ENCODE data around the gene PDGFD. TPM values are rescaled to one million over a fixed set of nuclear protein-coding genes. Genes with fewer than 3 reads are reported as not detected.

PDGFD gene
- total RNA-seq, 1 donor from 2014 or later = 0.53 TPM

DNA sequence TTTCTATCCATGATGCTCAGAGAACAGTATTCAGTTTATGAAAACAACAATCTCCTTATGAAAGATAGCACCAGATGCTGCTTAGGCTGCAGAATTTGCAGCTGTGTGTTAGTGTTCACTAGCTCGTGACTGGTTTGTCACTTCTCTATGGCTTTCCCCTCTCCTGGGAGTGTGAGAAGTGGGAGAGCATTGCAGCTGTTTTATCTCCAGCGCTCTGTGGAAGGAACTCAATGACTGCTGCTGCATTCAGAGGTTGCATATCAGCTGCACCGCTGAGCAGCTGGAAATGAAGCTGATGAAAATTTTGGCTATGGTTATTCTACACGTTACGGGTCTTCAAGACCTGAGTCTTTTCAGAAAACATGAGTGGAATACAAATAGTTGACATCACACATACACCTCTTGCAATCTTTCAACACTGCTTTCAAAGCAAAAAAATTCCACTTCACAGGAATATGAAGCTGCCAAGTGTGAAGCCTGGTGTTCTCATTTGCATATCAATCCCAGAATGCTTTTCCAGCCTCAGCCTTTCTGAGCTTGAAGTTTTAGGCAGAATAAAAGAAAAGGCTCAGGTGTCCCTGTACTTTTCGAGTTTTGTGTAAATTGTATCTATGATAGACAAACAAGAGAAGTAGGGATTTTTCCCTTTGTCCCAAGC, 276.8 kb downstream of the PDGFD start:
- FAIRE-seq (no peak), DNase-seq (ENCODE audit: low read depth) (no peak)
- Histone ChIP-seq H3K27me3 (ENCODE audit: control insufficient read depth, insufficient read depth, low read length) (no peaks in the 10 kb centered on the region), H3K36me3 (ENCODE audit: control insufficient read depth, insufficient read depth, low read length) (no peaks in the 10 kb centered on the region), H3K4me3 (ENCODE audit: low read depth, low read length) (no peak overlapping the region)
- no peak for TF ChIP-seq CTCF (IDR thresholded peaks at IDR 0.05; ENCODE audit: insufficient read depth, low read length, severe bottlenecking)

DNA sequence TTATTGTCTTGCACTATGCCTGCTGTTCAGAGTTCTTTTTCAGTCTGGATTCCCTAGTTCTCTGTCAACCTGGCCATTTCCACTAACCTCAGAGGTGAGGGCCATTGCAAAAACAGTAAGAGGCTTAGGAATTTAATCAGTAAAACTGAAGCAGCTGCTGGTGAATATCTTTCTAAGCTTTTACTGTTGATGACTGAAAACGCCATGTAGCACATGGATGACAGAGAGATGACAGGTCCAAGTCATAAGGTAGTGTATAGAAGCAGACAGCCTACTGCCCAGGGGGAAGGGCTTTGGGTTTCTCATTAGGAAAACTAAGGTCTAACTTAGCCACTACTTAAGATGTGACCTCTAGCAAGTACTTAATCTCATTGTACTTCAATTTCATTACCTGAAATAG, 280.1 kb downstream of the PDGFD start:
- no peak for TF ChIP-seq CTCF (IDR thresholded peaks at IDR 0.05; ENCODE audit: insufficient read depth, low read length, severe bottlenecking)
- no peak for DNase-seq (ENCODE audit: low read depth)
- no peaks in the 10 kb centered on the region for H3K27me3 ChIP-seq (ENCODE audit: control insufficient read depth, insufficient read depth, low read length)
- no peaks in the 10 kb centered on the region for H3K36me3 ChIP-seq (ENCODE audit: control insufficient read depth, insufficient read depth, low read length)
- H3K4me3 ChIP-seq (ENCODE audit: low read depth, low read length) = no peak overlapping the region
- FAIRE-seq = no peak

DNA sequence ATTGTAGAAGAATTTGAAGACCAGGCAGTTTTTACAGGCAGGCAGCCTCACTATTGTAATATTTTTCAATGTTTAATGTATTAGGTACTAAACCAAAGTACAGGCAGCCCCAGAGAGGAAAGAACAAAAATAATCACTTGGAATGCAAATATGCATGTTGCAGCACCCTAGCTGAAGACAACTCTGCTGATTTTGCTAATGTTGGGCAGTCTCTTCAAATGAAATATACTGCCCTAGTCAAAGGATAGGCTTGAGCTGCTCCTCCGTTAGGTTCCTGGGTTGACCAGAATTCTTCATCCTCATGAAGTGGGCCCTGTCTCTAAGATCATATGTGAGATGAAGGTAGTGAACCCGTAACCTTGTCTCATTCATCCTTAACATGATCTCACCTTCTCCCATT, 280.7 kb downstream of the PDGFD start:
- no peaks in the 10 kb centered on the region for H3K27me3 ChIP-seq (ENCODE audit: control insufficient read depth, insufficient read depth, low read length)
- H3K4me3 ChIP-seq (ENCODE audit: low read depth, low read length) = no peak overlapping the region
- no peak for TF ChIP-seq CTCF (IDR thresholded peaks at IDR 0.05; ENCODE audit: insufficient read depth, low read length, severe bottlenecking)
- no peak for DNase-seq (ENCODE audit: low read depth)
- H3K36me3 ChIP-seq (ENCODE audit: control insufficient read depth, insufficient read depth, low read length) = no peaks in the 10 kb centered on the region
- FAIRE-seq = no peak

- Histone ChIP-seq H3K4me3 (ENCODE audit: low read depth, low read length) (no peak overlapping the region), H3K36me3 (ENCODE audit: control insufficient read depth, insufficient read depth, low read length) (no peaks in the 10 kb centered on the region), H3K27me3 (ENCODE audit: control insufficient read depth, insufficient read depth, low read length) (no peaks in the 10 kb centered on the region)
- no peak for TF ChIP-seq CTCF (IDR thresholded peaks at IDR 0.05; ENCODE audit: insufficient read depth, low read length, severe bottlenecking)
- no peak for DNase-seq (ENCODE audit: low read depth)
- FAIRE-seq = no peak
Measured at GRCh38 chr11:103881584-103881983, 282.4 kb downstream of the PDGFD start.

- H3K36me3 ChIP-seq (ENCODE audit: control insufficient read depth, insufficient read depth, low read length) = no peaks in the 10 kb centered on the region
- FAIRE-seq (no peak), DNase-seq (ENCODE audit: low read depth) (no peak)
Measured at GRCh38 chr11:103880968-103881367, 283.0 kb downstream of the PDGFD start.

More at GRCh38 chr11:103880968-103881367, 283.0 kb downstream of the PDGFD start:
- TF ChIP-seq CTCF (IDR thresholded peaks at IDR 0.05; ENCODE audit: insufficient read depth, low read length, severe bottlenecking) = no peak
- Histone ChIP-seq H3K27me3 (ENCODE audit: control insufficient read depth, insufficient read depth, low read length) (no peaks in the 10 kb centered on the region), H3K4me3 (ENCODE audit: low read depth, low read length) (no peak overlapping the region)
